GM19238 (cell line): ENCODE data around the gene FAM135A.
"Not testable (repeated sequence)": the region's sequence is repeated elsewhere in the genome, so short reads cannot be mapped to it uniquely, and the experiment has no call there.

ENCODE experiments used
- DNase-seq: peaks from one replicate; pipeline ENCODE4 v3.0.0; 2011; ENCODE audit warnings: low spot score; ENCODE audit not compliant: insufficient read length

FAM135A gene

GRCh38 chr6:70609181-70609580 is 195.9 kb downstream of the FAM135A start:
- not testable (repeated sequence) for DNase-seq
